B cell (primary cell): ENCODE results near the gene GJC3.

Experiments used
- CTCF ChIP-seq: fragments of 200-600 bp; IDR thresholded peaks from one replicate; pipeline ENCODE4 v1.8.0; 2022; ENCODE audit warnings: antibody characterized with exemption, mild to moderate bottlenecking
- EZH2 ChIP-seq: IDR thresholded peaks from 2 replicates; pipeline ENCODE4 v1.6.1; 2012; ENCODE audit warnings: borderline replicate concordance, low read depth, mild to moderate bottlenecking, moderate library complexity, low read length; ENCODE audit not compliant: insufficient read depth, poor library complexity, severe bottlenecking

GRCh38 chr7:99974681-99975080 is 45.3 kb upstream of the GJC3 start:
- TF ChIP-seq EZH2 (no peak), CTCF (no peak)
